ENCODE results near the gene RITA1.

GRCh38 chr12:113169697-113170096 lies 15.8 kb upstream of the RITA1 start:
- TF ChIP-seq EP300 (IDR thresholded peaks at IDR 0.05): no peak
- TF ChIP-seq POLR2A (IDR thresholded peaks at IDR 0.05; ENCODE audit: low read depth): no peak
- no peak for TF ChIP-seq CTCF (IDR thresholded peaks at IDR 0.05)

Data from esophagus muscularis mucosa (tissue), 4 donors.